IMR-90 (cell line): ENCODE data around the gene IGLL1. TPM values are rescaled to one million over a fixed set of nuclear protein-coding genes. Genes with fewer than 3 reads are reported as not detected.

Experiments
- ATAC-seq: fragments of 200-7000 bp; cut with Tn5 transposase; 2 replicates; pipeline ENCODE4 v1.9.1; 2020; ENCODE audit warnings: low read depth, mild to moderate bottlenecking, moderate library complexity
- BruUV-seq: library from RNA; stranded (reverse); fragments of 400-500 nt; replicated peaks from 2 replicates; lab custom pipeline; 2021; lab: Mats Ljungman, UMichigan
- CTCF ChIA-PET: fragments of 300-600 bp; formaldehyde crosslinking; extraction: SDS; loops from one replicate; lab custom pipeline; 2021; ENCODE audit warnings: antibody characterized with exemption; lab: Yijun Ruan, JAX
- POLR2A ChIA-PET: fragments of 300-600 bp; sonication (Branson Sonifier 250); formaldehyde crosslinking; loops from one replicate; lab custom pipeline; 2022; ENCODE audit warnings: antibody characterized with exemption; ENCODE audit not compliant: unreplicated experiment; lab: Charles Lee
- DNase-seq: peaks from one replicate; pipeline ENCODE4 v3.0.0; 2013
- H2AFZ ChIP-seq: replicated peaks from 2 replicates; pipeline ENCODE3; 2013; ENCODE audit warnings: low read length, mild to moderate bottlenecking; ENCODE audit not compliant: poor library complexity
- H2AK5ac ChIP-seq: 2 replicates; pipeline ENCODE4 v1.6.1; 2013; ENCODE audit warnings: low read depth, low read length, inconsistent platforms
- H2AK9ac ChIP-seq: replicated peaks from 2 replicates; pipeline ENCODE3; 2013; ENCODE audit warnings: mild to moderate bottlenecking, low read depth, low read length, moderate library complexity; ENCODE audit not compliant: poor library complexity
- H2BK120ac ChIP-seq: 2 replicates; pipeline ENCODE4 v1.6.1; 2013; ENCODE audit warnings: low read depth, low read length, inconsistent platforms
- H2BK15ac ChIP-seq: 3 replicates; pipeline ENCODE4 v1.6.1; 2013; ENCODE audit warnings: low read depth, low read length, inconsistent platforms
- H2BK20ac ChIP-seq: 2 replicates; pipeline ENCODE4 v1.6.1; 2013; ENCODE audit warnings: low read depth, mild to moderate bottlenecking, inconsistent platforms, low read length, moderate library complexity
- H2BK5ac ChIP-seq: 2 replicates; pipeline ENCODE4 v1.6.1; 2013; ENCODE audit warnings: mild to moderate bottlenecking, low read depth, low read length, inconsistent platforms; ENCODE audit not compliant: poor library complexity, severe bottlenecking
- H3K14ac ChIP-seq: replicated peaks from 2 replicates; pipeline ENCODE4 v1.6.1; 2013; ENCODE audit warnings: low read depth, low read length, inconsistent platforms
- H3K18ac ChIP-seq: 2 replicates; pipeline ENCODE4 v1.6.1; 2013; ENCODE audit warnings: low read depth, low read length, control low read depth
- H3K23ac ChIP-seq: 2 replicates; pipeline ENCODE4 v1.6.1; 2013; ENCODE audit warnings: low read depth, low read length, inconsistent platforms
- H3K27ac ChIP-seq: 2 replicates; pipeline ENCODE4 v1.5.1; 2013; ENCODE audit warnings: mild to moderate bottlenecking, control low read depth, low read length; ENCODE audit not compliant: insufficient read depth
- H3K27me3 ChIP-seq: 2 replicates; pipeline ENCODE4 v1.6.1; 2013; ENCODE audit warnings: low read length; ENCODE audit not compliant: control insufficient read depth, insufficient read depth
- H3K36me3 ChIP-seq: 2 replicates; pipeline ENCODE4 v1.6.1; 2013; ENCODE audit warnings: low read length, mixed read lengths; ENCODE audit not compliant: control insufficient read depth, insufficient read depth
- H3K4ac ChIP-seq: 2 replicates; pipeline ENCODE4 v1.6.1; 2013; ENCODE audit warnings: low read depth, low read length, inconsistent platforms
- H3K4me1 ChIP-seq: 2 replicates; pipeline ENCODE4 v1.6.1; 2013; ENCODE audit warnings: low read length, mixed read lengths; ENCODE audit not compliant: control insufficient read depth, insufficient read depth
- H3K4me2 ChIP-seq: 2 replicates; pipeline ENCODE4 v1.6.1; 2013; ENCODE audit warnings: low read depth, mild to moderate bottlenecking, control low read depth, low read length, moderate library complexity
- H3K4me3 ChIP-seq: 2 replicates; pipeline ENCODE4 v1.5.1; 2013; ENCODE audit warnings: low read depth, mild to moderate bottlenecking, control low read depth, low read length, moderate library complexity; ENCODE audit not compliant: insufficient read depth
- H3K56ac ChIP-seq: 2 replicates; pipeline ENCODE4 v1.6.1; 2013; ENCODE audit warnings: low read length, inconsistent platforms; ENCODE audit not compliant: insufficient read depth; ENCODE audit errors: extremely low read depth
- H3K79me1 ChIP-seq, 2 experiments: 2 replicates each; pipeline ENCODE4 v1.6.1; 2013; ENCODE audit warnings: low read length in 2 of 2, inconsistent platforms in 1 of 2, low read depth in 1 of 2
- H3K9ac ChIP-seq: 2 replicates; pipeline ENCODE4 v1.6.1; 2013; ENCODE audit warnings: low read depth, low read length, control low read depth
- H3K9me1 ChIP-seq: 2 replicates; pipeline ENCODE4 v1.6.1; 2013; ENCODE audit warnings: low read length, inconsistent platforms; ENCODE audit not compliant: insufficient read depth
- H3K9me3 ChIP-seq: 2 replicates; pipeline ENCODE4 v1.6.1; 2013; ENCODE audit warnings: low read length; ENCODE audit not compliant: control insufficient read depth, insufficient read depth
- H4K20me1 ChIP-seq: 2 replicates; pipeline ENCODE4 v1.6.1; 2013; ENCODE audit warnings: low read length, inconsistent platforms; ENCODE audit not compliant: insufficient read depth
- H4K5ac ChIP-seq: 2 replicates; pipeline ENCODE4 v1.6.1; 2013; ENCODE audit warnings: mild to moderate bottlenecking, low read depth, low read length, control low read depth
- H4K8ac ChIP-seq, 2 experiments: 2 replicates each; pipeline ENCODE4 v1.6.1; 2013; ENCODE audit warnings: low read depth in 2 of 2, low read length in 2 of 2, control low read depth in 1 of 2, inconsistent platforms in 1 of 2
- H4K91ac ChIP-seq: 2 replicates; pipeline ENCODE4 v1.6.1; 2013; ENCODE audit warnings: low read depth, low read length, inconsistent platforms; ENCODE audit not compliant: insufficient read depth
- BHLHE40 ChIP-seq: fragments of 150-350 bp; IDR thresholded peaks from 2 replicates; pipeline ENCODE4 v1.6.1; 2016; ENCODE audit warnings: mild to moderate bottlenecking, low read depth, low read length
- CEBPB ChIP-seq: IDR thresholded peaks from 2 replicates; pipeline ENCODE4 v1.6.1; 2012; ENCODE audit warnings: low read depth, low read length, improper control_type of control experiment
- CHD1 ChIP-seq: IDR thresholded peaks from 2 replicates; pipeline ENCODE4 v1.6.1; 2012; ENCODE audit warnings: low read depth, low read length, improper control_type of control experiment
- FOS ChIP-seq: fragments of 150-350 bp; IDR thresholded peaks from 2 replicates; pipeline ENCODE4 v1.6.1; 2016; ENCODE audit warnings: low read depth, low read length
- NFE2L2 ChIP-seq: fragments of 150-350 bp; IDR thresholded peaks from 2 replicates; pipeline ENCODE4 v1.6.1; 2016; ENCODE audit warnings: low read depth, mild to moderate bottlenecking, low read length
- POLR2A ChIP-seq: IDR thresholded peaks from 2 replicates; pipeline ENCODE4 v1.6.1; 2012; ENCODE audit warnings: mild to moderate bottlenecking, low read depth, low read length
- RCOR1 ChIP-seq: IDR thresholded peaks from 2 replicates; pipeline ENCODE4 v1.6.1; 2012; ENCODE audit warnings: mild to moderate bottlenecking, low read length, improper control_type of control experiment; ENCODE audit not compliant: insufficient replicate concordance
- SMC3 ChIP-seq: fragments of 150-350 bp; IDR thresholded peaks from 2 replicates; pipeline ENCODE4 v1.6.1; 2016; ENCODE audit warnings: low read depth, mild to moderate bottlenecking, antibody characterized with exemption, low read length, moderate library complexity
- WGBS, 2 experiments: methylation state at CpG; one replicate each; pipeline versions ENCODE4 v1.1.5 to v1.1.7; 2013; ENCODE audit warnings: missing lambda C conversion rate in 2 of 2; ENCODE audit not compliant: insufficient read length in 1 of 2; ENCODE audit errors: extremely low coverage in 2 of 2; 5-methylcytosine and 5-hydroxymethylcytosine counted together
- dilution Hi-C: fragments of 300-500 bp; cut with HindIII; formaldehyde crosslinking; loops from one replicate; pipeline ENCODE4 v1.14.3; 2018; ENCODE audit warnings: low sequenced_read_pairs; ENCODE audit not compliant: unreplicated experiment
- in situ Hi-C: fragments of 300-500 bp; cut with MboI; formaldehyde crosslinking; loops from 3 replicates; pipeline ENCODE4 v1.14.3; 2019; ENCODE audit warnings: low sequenced_read_pairs, inconsistent platforms, mixed read lengths
- intact Hi-C: fragments of 100-400 bp; cut with micrococcal nuclease; formaldehyde crosslinking; loops from 2 replicates; pipeline ENCODE4 v1.10.0; 2022
- polyA plus RNA-seq, 3 experiments: library from polyadenylated mRNA; depleted of rRNA; stranded (reverse); fragments of >200 nt; gene quantifications; 2 replicates each; pipeline ENCODE4 v1.2.3, GENCODE V29; 2012; ENCODE audit warnings: low replicate concordance in 1 of 3
- total RNA-seq: library from RNA; depleted of rRNA; stranded (reverse); fragments of >200 nt; gene quantifications from 2 replicates; pipeline ENCODE4 v1.2.3, GENCODE V29; 2012
- TF ChIP-seq, protein P1 (sequence below): fragments of 150-350 bp; IDR thresholded peaks from 2 replicates; pipeline ENCODE4 v1.6.1; 2017; ENCODE audit warnings: mild to moderate bottlenecking, antibody characterized with exemption, low read length, low read depth

The IGLL1 gene
- total and polyA plus RNA-seq, 2 of the 4 experiments (the other 2 are of a cell fraction) = not detected

DNA sequence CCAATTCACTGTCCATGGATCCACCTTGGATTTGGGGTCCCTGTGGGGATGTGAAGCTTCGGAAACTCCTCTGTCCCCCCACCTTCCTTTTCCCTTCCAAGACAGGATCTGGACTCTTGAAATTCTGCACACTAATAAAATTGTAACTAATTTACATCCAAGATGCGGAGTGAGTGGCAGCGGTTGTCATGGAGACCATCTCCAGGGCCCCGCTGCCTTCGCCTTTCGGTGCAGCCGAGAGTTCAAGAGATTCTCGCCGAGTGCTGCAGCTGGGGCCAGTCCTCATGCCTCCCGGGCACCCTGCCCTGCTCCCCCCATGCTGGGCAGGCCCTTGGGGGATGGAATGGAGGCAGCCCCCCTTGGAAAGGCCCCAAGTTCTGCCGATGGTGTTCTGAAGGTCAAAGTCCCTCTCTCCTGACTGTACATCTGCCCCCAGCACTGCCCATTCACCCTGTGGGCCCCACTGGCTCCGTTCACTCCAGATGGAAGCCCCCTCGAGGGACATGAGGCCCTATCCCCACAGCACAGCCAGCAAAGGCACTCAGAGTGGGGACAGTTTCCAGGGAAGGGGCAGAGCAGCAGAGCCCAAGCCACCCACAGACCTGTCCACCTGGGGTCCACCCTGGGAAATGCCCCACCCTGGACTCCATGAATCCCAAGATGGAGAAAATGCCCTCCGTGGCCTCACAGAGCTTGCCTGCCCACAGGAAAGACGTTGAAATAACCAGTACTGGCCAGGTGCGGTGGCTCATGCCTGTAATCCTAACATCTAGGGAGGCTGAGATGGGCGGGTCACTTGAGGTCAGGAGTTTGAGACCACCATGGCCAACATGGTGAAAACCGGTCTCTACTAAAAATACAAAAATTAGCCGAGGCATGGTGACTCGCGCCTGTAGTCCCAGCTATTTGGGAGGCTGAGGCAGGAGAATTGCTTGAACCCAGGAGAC lies 25.9 kb downstream of the IGLL1 start (continued):
- no peak for TF ChIP-seq BHLHE40

DNA sequence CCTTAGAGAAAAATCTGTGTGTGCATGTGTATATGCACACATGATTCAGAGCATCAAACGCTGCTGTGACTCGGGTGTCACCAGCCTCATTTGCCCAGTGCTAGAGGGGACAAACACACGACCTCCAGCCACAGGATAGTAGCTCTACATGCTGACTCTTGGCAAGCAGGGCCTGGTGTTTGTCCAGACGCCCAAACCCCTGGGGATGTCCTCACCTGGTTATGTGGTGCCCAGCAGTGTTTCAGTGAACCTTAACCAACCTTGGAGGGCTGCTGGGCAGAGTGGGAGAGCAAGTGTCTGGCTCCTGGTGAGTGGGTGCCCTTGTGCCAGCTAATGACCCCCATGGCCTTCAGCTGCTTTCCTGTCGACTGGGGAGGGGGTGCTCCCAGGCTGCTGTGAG lies 26.7 kb downstream of the IGLL1 start:
- Histone ChIP-seq H3K9me1 (no peaks in the 10 kb centered on the region), H3K36me3 (no peaks in the 10 kb centered on the region), H2AK5ac (no peak overlapping the region), H3K56ac (no peak overlapping the region), H2BK120ac (no peak overlapping the region), H3K4me2 (no peak overlapping the region), H3K18ac (no peak overlapping the region), H4K20me1 (no peaks in the 10 kb centered on the region), H2AK9ac (no peak overlapping the region), H3K9me3 (peaks cover under 1% of the 10 kb centered on the region; the same call in 1 of the 2 replicates), H3K14ac (no peak overlapping the region), H2BK20ac (no peak overlapping the region), H3K9ac (no peak overlapping the region), H2AFZ (no peak overlapping the region), H3K4me3 (no peak overlapping the region), H3K27ac (no peak overlapping the region), H4K91ac (no peak overlapping the region), H3K4ac (no peak overlapping the region), H4K8ac (no peak overlapping the region), H3K23ac (no peak overlapping the region), H3K4me1 (no peaks in the 10 kb centered on the region), H4K5ac (no peak overlapping the region), H3K79me1 (no peaks in the 10 kb centered on the region), H2BK15ac (no peak overlapping the region), H3K27me3 (peaks cover 6% of the 10 kb centered on the region; the same call in 1 of the 2 replicates), H2BK5ac (no peak overlapping the region)
- POLR2A ChIA-PET = no interaction called here
- no peak for TF ChIP-seq CHD1
- no peak for TF ChIP-seq NFE2L2
- no peak for TF ChIP-seq CEBPB
- TF ChIP-seq FOS = no peak
- no peak for TF ChIP-seq BHLHE40
- TF ChIP-seq, protein P1, sequence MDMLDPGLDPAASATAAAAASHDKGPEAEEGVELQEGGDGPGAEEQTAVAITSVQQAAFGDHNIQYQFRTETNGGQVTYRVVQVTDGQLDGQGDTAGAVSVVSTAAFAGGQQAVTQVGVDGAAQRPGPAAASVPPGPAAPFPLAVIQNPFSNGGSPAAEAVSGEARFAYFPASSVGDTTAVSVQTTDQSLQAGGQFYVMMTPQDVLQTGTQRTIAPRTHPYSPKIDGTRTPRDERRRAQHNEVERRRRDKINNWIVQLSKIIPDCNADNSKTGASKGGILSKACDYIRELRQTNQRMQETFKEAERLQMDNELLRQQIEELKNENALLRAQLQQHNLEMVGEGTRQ = no peak
- no peak for TF ChIP-seq SMC3
- no peak for TF ChIP-seq POLR2A
- no peak for TF ChIP-seq RCOR1
- CTCF ChIA-PET = no interaction called here
- DNase-seq (no peak), ATAC-seq (no peak)
- in situ Hi-C loops (no loop called here), dilution Hi-C loops (no loop called here), intact Hi-C loops (no loop called here)
- no CpG with 5 or more reads among the region's 5 CpGs for WGBS, 2 experiments
- no TSS peak for BruUV-seq
